GM13976 (cell line): ENCODE data around the gene SOX30.
"Not testable (repeated sequence)": the region's sequence is repeated elsewhere in the genome, so short reads cannot be mapped to it uniquely, and the experiment has no call there.

ENCODE experiments used
- DNase-seq: peaks from one replicate; pipeline ENCODE4 v3.0.0; 2012; ENCODE audit warnings: low spot score
- in situ Hi-C: fragments of 300-500 bp; cut with MboI; formaldehyde crosslinking; loops from one replicate; pipeline ENCODE4 v1.12.0; 2022; ENCODE audit warnings: low sequenced_read_pairs, mixed read lengths, inconsistent platforms; ENCODE audit not compliant: unreplicated experiment
- TF ChIP-seq, protein P1 (sequence below): IDR thresholded peaks from 2 replicates; pipeline ENCODE4 v1.5.1; 2012; ENCODE audit warnings: borderline replicate concordance, mild to moderate bottlenecking; ENCODE audit not compliant: insufficient read depth; ENCODE audit errors: extremely low read depth, missing control alignments, control extremely low read depth

Gene SOX30

DNA sequence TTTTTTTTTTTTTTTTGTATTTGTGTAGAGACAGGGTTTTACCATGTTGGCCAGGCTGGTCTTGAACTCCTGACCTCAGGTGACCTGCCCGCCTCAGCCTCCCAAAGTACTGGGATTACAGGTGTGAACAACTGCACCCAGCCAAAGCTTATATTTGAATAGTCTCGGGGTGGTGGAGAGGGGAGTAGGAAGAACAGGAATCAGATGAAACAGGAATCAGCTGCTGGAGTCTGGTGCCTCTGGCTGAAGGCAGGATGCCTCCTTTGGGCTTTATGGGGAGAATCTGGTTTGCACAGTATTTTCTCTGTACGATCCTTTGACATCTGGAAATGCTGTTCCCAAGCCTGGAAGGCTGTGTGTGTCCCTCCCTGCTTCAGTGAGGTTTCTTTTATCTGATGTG is 30.0 kb upstream of the SOX30 start:
- no peak for DNase-seq
- TF ChIP-seq, protein P1, sequence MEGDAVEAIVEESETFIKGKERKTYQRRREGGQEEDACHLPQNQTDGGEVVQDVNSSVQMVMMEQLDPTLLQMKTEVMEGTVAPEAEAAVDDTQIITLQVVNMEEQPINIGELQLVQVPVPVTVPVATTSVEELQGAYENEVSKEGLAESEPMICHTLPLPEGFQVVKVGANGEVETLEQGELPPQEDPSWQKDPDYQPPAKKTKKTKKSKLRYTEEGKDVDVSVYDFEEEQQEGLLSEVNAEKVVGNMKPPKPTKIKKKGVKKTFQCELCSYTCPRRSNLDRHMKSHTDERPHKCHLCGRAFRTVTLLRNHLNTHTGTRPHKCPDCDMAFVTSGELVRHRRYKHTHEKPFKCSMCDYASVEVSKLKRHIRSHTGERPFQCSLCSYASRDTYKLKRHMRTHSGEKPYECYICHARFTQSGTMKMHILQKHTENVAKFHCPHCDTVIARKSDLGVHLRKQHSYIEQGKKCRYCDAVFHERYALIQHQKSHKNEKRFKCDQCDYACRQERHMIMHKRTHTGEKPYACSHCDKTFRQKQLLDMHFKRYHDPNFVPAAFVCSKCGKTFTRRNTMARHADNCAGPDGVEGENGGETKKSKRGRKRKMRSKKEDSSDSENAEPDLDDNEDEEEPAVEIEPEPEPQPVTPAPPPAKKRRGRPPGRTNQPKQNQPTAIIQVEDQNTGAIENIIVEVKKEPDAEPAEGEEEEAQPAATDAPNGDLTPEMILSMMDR: no peak
- in situ Hi-C loops: no loop called here

DNA sequence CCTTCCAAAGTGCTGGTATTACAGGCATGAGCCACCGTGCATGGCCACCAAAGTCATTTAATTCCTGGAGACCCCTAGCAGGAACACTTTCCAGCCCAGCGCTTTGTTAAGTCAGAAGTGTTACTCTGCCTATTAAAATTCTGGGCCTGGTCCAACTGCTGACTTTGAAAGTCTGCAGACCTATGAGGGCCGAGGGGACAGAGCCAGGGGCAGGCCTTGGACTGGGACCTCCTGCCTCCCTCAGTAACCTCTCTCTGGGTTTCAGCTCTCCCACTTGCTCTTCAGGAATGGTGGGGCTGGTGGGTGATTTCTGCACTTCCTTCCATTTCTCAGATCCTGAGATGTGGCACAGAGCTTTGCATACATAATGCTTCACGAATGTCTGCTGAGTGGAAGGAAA is 28.8 kb upstream of the SOX30 start:
- TF ChIP-seq, protein P1: no peak
- no peak for DNase-seq
- in situ Hi-C loops: no loop called here

- in situ Hi-C loops: no loop called here
- DNase-seq: no peak
- TF ChIP-seq, protein P1: no peak
Measured at GRCh38 chr5:157680239-157680638, 28.0 kb upstream of the SOX30 start.

- in situ Hi-C loops: no loop called here
- TF ChIP-seq, protein P1: no peak
- no peak for DNase-seq
Measured at GRCh38 chr5:157679801-157680200, 27.6 kb upstream of the SOX30 start.

DNA sequence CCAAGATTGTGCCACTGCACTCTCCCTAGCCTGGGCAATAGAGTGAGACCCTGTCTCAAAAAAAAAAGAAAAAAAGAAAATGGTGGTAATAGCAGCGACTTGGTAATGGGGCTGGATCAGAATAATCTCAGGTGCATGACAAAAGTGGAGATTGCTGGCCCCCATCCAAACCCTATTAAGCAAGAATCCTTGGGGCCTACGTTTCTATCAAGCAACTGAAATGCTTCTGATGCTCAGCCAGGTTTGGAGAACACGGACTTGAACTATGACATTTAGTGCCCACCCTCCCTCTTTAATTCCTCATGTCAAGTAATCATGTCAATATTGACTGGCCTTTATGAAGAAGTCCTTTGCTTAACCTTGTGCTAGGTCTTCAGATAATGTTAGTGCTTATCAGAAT is 25.7 kb upstream of the SOX30 start:
- in situ Hi-C loops: no loop called here
- DNase-seq: no peak
- TF ChIP-seq, protein P1: no peak

- DNase-seq, in situ Hi-C loops: not testable (repeated sequence)
Measured at GRCh38 chr5:157674351-157674750, 22.1 kb upstream of the SOX30 start.

DNA sequence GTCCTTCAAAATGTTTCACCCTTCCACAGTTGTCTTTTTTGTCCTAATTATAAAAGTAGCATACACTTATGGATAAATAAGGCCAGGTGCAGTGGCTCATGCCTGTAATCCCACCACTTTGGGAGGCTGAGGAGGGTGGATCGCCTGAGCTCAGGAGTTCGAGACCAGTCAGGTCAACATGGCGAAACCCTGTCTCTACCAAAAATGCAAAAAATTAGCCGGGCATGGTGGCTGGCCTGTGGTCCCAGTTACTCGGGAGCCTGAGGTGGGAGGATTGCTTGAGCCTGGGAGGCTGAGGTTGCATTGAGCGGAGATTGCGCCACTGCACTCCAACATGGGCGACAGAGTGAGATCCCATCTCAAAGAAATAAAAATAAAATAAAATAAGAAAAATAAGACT is 20.7 kb upstream of the SOX30 start:
- no peak for DNase-seq
- in situ Hi-C loops: no loop called here
- TF ChIP-seq, protein P1: no peak
